Naive thymus-derived CD8-positive, alpha-beta T cell (primary cell): Measurements from ENCODE around the gene PPP1CC. TPM values are rescaled to one million over a fixed set of nuclear protein-coding genes. Genes with fewer than 3 reads are reported as not detected.
A peak's percentile ranks its signal among the peaks of the same experiment; 100 is the strongest.
"Not testable (repeated sequence)": the region's sequence is repeated elsewhere in the genome, so short reads cannot be mapped to it uniquely, and the experiment has no call there.

ENCODE experiments used
- ATAC-seq, 2 donors: fragments of 150-1000 bp; cut with Tn5 transposase in 1 of 2; sonication (Bioruptor Pico), chemical (Tn5 transposase) in 1 of 2; 1 replicate in 1 of 2; 2 replicates in 1 of 2; pipeline ENCODE4 v1.10.0; 2021; ENCODE audit warnings: mild to moderate bottlenecking in 2 of 2, moderate library complexity in 2 of 2
- POLR2A ChIA-PET: fragments of 350-600 bp; sonication (Branson Sonifier 250); formaldehyde crosslinking; loops from one replicate; lab custom pipeline; 2021; ENCODE audit warnings: antibody characterized with exemption; lab: Charles Lee
- DNase-seq, 10 donors: peaks; one replicate each; pipeline versions ENCODE4 v3.0.0 to v3.0.0-alpha.2; 2020 to 2022
- H3K27ac Mint-ChIP-seq, 10 donors: one replicate each; pipeline ENCODE4 v1.8.0; 2020 to 2022; ENCODE audit warnings: mild to moderate bottlenecking in 10 of 10, mixed read lengths in 10 of 10, moderate library complexity in 4 of 10, inconsistent platforms in 1 of 10
- H3K27me3 Mint-ChIP-seq, 5 donors: one replicate each; pipeline ENCODE4 v1.8.0; 2021 to 2022; ENCODE audit warnings: mixed read lengths in 5 of 5
- H3K36me3 Mint-ChIP-seq, 3 donors: one replicate each; pipeline ENCODE4 v1.8.0; 2020 to 2022; ENCODE audit warnings: mixed read lengths in 3 of 3, mild to moderate bottlenecking in 2 of 3, inconsistent platforms in 1 of 3
- H3K4me1 Mint-ChIP-seq, 4 donors: one replicate each; pipeline ENCODE4 v1.8.0; 2021 to 2022; ENCODE audit warnings: mixed read lengths in 4 of 4
- H3K4me3 Mint-ChIP-seq, 10 donors: one replicate each; pipeline ENCODE4 v1.8.0; 2020 to 2022; ENCODE audit warnings: mild to moderate bottlenecking in 10 of 10, mixed read lengths in 10 of 10, moderate library complexity in 6 of 10, inconsistent platforms in 1 of 10
- H3K9me3 Mint-ChIP-seq, 9 donors: one replicate each; pipeline ENCODE4 v1.8.0; 2020 to 2022; ENCODE audit warnings: mixed read lengths in 9 of 9, mild to moderate bottlenecking in 3 of 9, inconsistent platforms in 1 of 9, moderate library complexity in 1 of 9
- polyA plus RNA-seq, 3 donors: library from polyadenylated mRNA; unstranded; fragments of 300-500 nt; fragmentation: Illumina TruSeq; gene quantifications; one replicate each; pipeline ENCODE4 v1.2.3, GENCODE V29; 2021
- total RNA-seq, 8 experiments: library from RNA in 2 of 8; stranded (reverse) in 2 of 8; gene quantifications; one replicate each; pipeline ENCODE4 v1.2.3 and lab custom pipeline; 2021 to 2026

Gene PPP1CC
- total and polyA plus RNA-seq, 5 experiments from 2014 or later, result 112 to 150 (median 127) TPM

- peaks cover 0 to 5% (median 0%) of the 10 kb centered on the region in 3 donors for H3K36me3 Mint-ChIP-seq
- H3K4me1 Mint-ChIP-seq, result peaks cover 8 to 19% (median 12%) of the 10 kb centered on the region in 4 donors
- H3K27me3 Mint-ChIP-seq, result no peaks in the 10 kb centered on the region
- no peak overlapping the region for H3K4me3 Mint-ChIP-seq
- peak overlapping the region in 1 of 10 donors; percentile 1 for H3K27ac Mint-ChIP-seq
- H3K9me3 Mint-ChIP-seq, result peaks cover 0 to 2% (median 0%) of the 10 kb centered on the region in 9 donors
- ATAC-seq, result no peak
- POLR2A ChIA-PET, result interaction anchor here (0.7 kb wide), 1 partner anchor 484 kb away, joined by 4 read pairs; no protein-coding TSS in a partner anchor
- no peak for DNase-seq
These were observed 3.9 kb upstream of the PPP1CC start for GRCh38 chr12:110746550-110746949.

GRCh38 chr12:110745542-110746284 lies 3.0 kb upstream of the PPP1CC start:
- Mint-ChIP-seq H3K27ac (peak overlapping the region in 4 of 10 donors; percentile 2 to 63 (median 26)), H3K27me3 (no peaks in the 10 kb centered on the region), H3K9me3 (peaks cover 0 to 2% (median 0%) of the 10 kb centered on the region in 9 donors), H3K4me3 (no peak overlapping the region), H3K36me3 (peaks cover 0 to 5% (median 0%) of the 10 kb centered on the region in 3 donors), H3K4me1 (peaks cover 13 to 26% (median 17%) of the 10 kb centered on the region in 4 donors)
- DNase-seq (no peak), ATAC-seq (no peak)
- POLR2A ChIA-PET, result no interaction called here

DNA sequence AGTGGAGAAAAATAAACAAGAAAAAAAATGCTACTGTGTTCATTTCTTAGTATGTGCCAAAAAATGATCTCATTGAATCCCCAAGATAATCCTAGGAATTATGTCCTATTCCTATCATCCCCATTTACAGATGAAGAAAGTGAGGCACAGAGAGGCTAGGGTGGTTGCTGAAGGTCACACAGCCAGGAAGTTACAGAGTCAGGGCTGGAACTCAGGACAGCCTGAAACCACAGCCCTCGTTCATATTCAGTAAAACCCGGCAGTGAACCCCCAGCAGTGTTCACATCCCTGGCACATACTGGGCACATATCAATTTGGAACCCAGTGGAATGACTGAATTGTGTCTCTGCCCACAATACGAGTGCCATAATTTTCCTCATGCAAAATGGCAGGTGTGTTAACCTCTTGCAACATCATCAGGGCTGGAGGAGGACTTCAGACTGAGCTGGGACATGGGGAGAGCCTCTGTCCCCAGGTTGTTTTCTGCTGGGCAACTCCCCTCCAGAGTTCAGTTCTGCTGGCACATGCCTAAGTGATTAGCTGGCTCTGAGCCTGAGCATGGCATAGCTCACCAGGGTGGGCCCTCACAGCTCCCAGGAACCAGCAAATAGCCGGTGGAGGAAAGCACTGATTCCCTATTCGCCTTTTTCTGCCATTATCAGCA lies 2.0 kb upstream of the PPP1CC start:
- Mint-ChIP-seq H3K9me3 (peaks cover 0 to 2% (median 0%) of the 10 kb centered on the region in 9 donors), H3K4me1 (peaks cover 18 to 36% (median 26%) of the 10 kb centered on the region in 4 donors), H3K27me3 (no peaks in the 10 kb centered on the region), H3K36me3 (peaks cover 0 to 5% (median 4%) of the 10 kb centered on the region in 3 donors), H3K27ac (peak overlapping the region in 9 of 10 donors; percentile 9 to 96 (median 76)), H3K4me3 (peak overlapping the region in 1 of 10 donors; percentile 31)
- POLR2A ChIA-PET, result interaction anchor here (2.7 kb wide), 1 partner anchor 8 kb away, joined by 7 read pairs; no protein-coding TSS in a partner anchor
- ATAC-seq (no peak), DNase-seq (no peak)

DNA sequence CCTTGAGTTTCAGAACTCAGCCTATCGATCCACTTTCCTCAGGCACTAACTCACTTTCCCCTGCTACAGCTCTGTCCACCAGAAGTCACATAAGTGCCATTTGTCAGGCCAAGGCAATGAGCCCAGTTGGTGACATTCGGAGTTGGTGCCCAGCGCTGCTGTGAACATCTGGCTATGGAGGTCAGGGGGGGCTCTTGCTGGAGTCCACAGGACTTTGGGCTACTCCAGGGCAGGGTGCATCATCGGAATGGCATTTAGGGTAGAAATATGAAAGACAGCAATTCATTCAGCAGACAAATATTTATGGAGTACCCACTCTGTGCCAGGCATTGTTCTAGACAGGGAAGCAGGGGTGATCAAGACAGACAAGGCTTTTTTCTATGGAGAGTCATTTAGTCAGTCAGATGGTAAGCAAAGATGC lies 1.5 kb upstream of the PPP1CC start:
- no peaks in the 10 kb centered on the region for H3K27me3 Mint-ChIP-seq
- POLR2A ChIA-PET, result interaction anchor here (2.7 kb wide), 1 partner anchor 8 kb away, joined by 7 read pairs; no protein-coding TSS in a partner anchor
- peaks cover 0 to 2% (median 0%) of the 10 kb centered on the region in 9 donors for H3K9me3 Mint-ChIP-seq
- H3K4me3 Mint-ChIP-seq, result peak overlapping the region; percentile 6 to 100 (median 65)
- no peak for ATAC-seq
- H3K27ac Mint-ChIP-seq, result peak overlapping the region; percentile 35 to 96 (median 67)
- H3K4me1 Mint-ChIP-seq, result peaks cover 21 to 41% (median 31%) of the 10 kb centered on the region in 4 donors
- DNase-seq, result no peak
- peaks cover 0 to 5% (median 4%) of the 10 kb centered on the region in 3 donors for H3K36me3 Mint-ChIP-seq

DNA sequence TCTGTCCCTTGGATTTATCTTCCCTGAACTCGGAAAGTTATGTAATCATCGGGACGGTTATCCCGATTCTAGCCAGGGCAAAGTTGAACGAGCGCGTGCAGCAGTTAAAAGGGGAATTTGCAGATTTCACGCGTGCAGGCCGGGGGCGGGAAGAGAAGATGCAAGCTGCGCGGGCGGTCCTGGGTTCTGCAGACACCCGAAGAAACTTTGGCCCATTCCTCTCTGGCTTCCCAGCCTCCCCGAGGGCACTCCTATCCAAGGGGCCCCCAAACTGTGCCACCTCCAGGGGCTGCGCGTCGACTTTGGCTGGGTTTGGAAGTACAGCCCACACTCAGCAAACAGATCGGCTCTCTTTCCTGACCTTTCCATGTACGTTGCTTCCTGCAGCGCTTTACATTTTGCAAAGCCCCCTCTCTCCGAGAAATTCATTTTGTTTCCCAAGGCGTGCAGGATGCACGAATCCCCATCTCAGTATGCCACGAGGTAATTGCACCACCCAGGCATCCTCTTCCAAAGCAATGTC lies 941 bp upstream of the PPP1CC start:
- ATAC-seq (no peak), DNase-seq (no peak)
- Mint-ChIP-seq H3K36me3 (peaks cover 0 to 7% (median 5%) of the 10 kb centered on the region in 3 donors), H3K9me3 (peaks cover 0 to 2% (median 0%) of the 10 kb centered on the region in 9 donors), H3K4me1 (peaks cover 22 to 46% (median 36%) of the 10 kb centered on the region in 4 donors), H3K27ac (peak overlapping the region; percentile 44 to 99 (median 92)), H3K27me3 (no peaks in the 10 kb centered on the region), H3K4me3 (peak overlapping the region; percentile 69 to 100 (median 99))
- POLR2A ChIA-PET, result interaction anchor here (0.6 to 2.7 kb wide), 6 partner anchors 9 to 294 kb away, joined by 3 to 7 read pairs (median 3); partner anchors contain the start of genes ARPC3, FAM216A, GPN3 and RAD9B

- H3K36me3 Mint-ChIP-seq, result peaks cover 0 to 12% (median 5%) of the 10 kb centered on the region in 3 donors
- peak overlapping the region; percentile 96 to 100 (median 98) for H3K27ac Mint-ChIP-seq
- H3K27me3 Mint-ChIP-seq, result no peaks in the 10 kb centered on the region
- peaks cover 0 to 2% (median 0%) of the 10 kb centered on the region in 9 donors for H3K9me3 Mint-ChIP-seq
- peak; percentile 1 to 26 for ATAC-seq
- no peak for DNase-seq
- H3K4me1 Mint-ChIP-seq, result peaks cover 29 to 60% (median 49%) of the 10 kb centered on the region in 4 donors
- peak overlapping the region; percentile 96 to 100 (median 100) for H3K4me3 Mint-ChIP-seq
- POLR2A ChIA-PET, result interaction anchor here (1.1 to 2.7 kb wide), 4 partner anchors 8 to 292 kb away, joined by 3 to 7 read pairs (median 4); partner anchors contain the start of genes ARPC3, FAM216A and GPN3
These were observed 484 bp downstream of the PPP1CC start for GRCh38 chr12:110742096-110742717.

DNA sequence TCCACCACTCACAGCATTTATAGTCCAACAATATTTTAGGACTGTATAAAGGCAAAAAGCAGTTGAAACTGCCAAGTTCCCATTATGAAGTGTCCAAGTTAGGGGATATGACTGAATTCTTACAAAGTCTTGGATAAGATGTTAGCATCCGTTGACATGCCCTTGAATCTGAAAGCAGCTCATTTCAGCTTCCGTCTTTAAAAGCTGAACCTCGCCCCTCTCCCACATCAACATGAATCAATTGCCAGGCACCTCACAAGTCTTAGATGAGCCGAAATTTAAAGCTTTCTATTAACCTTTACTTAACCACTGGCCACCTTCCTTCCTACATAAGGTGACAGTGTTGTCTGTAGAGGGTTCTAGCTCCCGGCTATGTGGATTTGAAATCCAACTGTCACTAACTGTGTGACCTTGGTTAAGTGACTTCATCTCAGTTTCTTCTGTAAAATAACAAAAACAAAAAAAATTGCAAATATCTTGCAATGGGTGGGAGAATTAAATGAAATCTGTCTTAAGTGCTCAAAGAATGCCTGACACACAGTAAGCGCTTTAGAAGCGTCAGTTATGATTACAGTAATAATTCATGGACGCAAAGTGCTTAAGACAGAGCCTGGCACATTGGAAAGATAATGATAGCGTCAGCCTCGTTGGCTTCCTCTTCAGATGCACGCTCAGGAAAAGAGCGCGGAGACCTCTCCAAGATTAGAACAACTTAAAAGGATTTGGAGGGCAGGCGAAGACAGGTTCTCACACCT lies 1.2 kb downstream of the PPP1CC start:
- peaks cover 0 to 2% (median 0%) of the 10 kb centered on the region in 9 donors for H3K9me3 Mint-ChIP-seq
- H3K36me3 Mint-ChIP-seq, result peaks cover 0 to 15% (median 5%) of the 10 kb centered on the region in 3 donors
- POLR2A ChIA-PET, result interaction anchor here (1.0 to 1.3 kb wide), 2 partner anchors 7 to 52 kb away, joined by 3 read pairs; no protein-coding TSS in a partner anchor
- ATAC-seq, result peak in 1 of 2 donors; percentile 12
- H3K27ac Mint-ChIP-seq, result peak overlapping the region; percentile 96 to 100 (median 98)
- H3K4me3 Mint-ChIP-seq, result peak overlapping the region; percentile 96 to 100 (median 100)
- H3K27me3 Mint-ChIP-seq, result no peaks in the 10 kb centered on the region
- H3K4me1 Mint-ChIP-seq, result peaks cover 29 to 65% (median 55%) of the 10 kb centered on the region in 4 donors
- peak in 4 of 10 donors; percentile 7 to 44 (median 36) for DNase-seq

DNA sequence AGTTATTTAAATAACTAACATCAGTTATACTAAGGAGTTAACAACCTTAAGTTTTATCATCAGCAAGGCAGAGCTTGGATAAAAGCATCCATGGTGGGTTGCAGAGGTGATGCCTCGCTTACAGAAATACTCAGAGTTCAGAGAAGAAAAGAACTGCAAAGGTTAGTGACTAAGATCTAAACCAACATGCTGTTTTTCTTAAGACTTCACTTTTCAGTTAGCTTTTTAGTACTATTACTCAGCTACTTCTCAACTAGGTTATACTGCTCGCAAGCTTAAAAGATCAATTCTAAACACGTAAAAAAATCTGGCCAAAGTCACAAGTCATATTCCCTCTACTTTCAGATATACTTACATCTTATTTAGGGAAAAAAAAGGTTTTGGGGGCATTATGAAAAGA lies 2.8 kb downstream of the PPP1CC start:
- DNase-seq (no peak), ATAC-seq (no peak)
- Mint-ChIP-seq H3K27ac (peak overlapping the region; percentile 6 to 96 (median 62)), H3K4me3 (peak overlapping the region; percentile 55 to 100 (median 78)), H3K36me3 (peaks cover 2 to 30% (median 5%) of the 10 kb centered on the region in 3 donors), H3K9me3 (peaks cover 0 to 2% (median 0%) of the 10 kb centered on the region in 9 donors), H3K4me1 (peaks cover 29 to 70% (median 69%) of the 10 kb centered on the region in 4 donors), H3K27me3 (no peaks in the 10 kb centered on the region)
- POLR2A ChIA-PET, result no interaction called here

GRCh38 chr12:110739488-110739887 lies 3.2 kb downstream of the PPP1CC start:
- H3K4me1 Mint-ChIP-seq, result peaks cover 31 to 74% (median 72%) of the 10 kb centered on the region in 4 donors
- peak overlapping the region; percentile 55 to 100 (median 78) for H3K4me3 Mint-ChIP-seq
- H3K27me3 Mint-ChIP-seq, result no peaks in the 10 kb centered on the region
- peaks cover 0 to 2% (median 0%) of the 10 kb centered on the region in 9 donors for H3K9me3 Mint-ChIP-seq
- POLR2A ChIA-PET, result no interaction called here
- peaks cover 2 to 33% (median 5%) of the 10 kb centered on the region in 3 donors for H3K36me3 Mint-ChIP-seq
- peak overlapping the region; percentile 3 to 96 (median 44) for H3K27ac Mint-ChIP-seq
- ATAC-seq, result no peak
- no peak for DNase-seq

DNA sequence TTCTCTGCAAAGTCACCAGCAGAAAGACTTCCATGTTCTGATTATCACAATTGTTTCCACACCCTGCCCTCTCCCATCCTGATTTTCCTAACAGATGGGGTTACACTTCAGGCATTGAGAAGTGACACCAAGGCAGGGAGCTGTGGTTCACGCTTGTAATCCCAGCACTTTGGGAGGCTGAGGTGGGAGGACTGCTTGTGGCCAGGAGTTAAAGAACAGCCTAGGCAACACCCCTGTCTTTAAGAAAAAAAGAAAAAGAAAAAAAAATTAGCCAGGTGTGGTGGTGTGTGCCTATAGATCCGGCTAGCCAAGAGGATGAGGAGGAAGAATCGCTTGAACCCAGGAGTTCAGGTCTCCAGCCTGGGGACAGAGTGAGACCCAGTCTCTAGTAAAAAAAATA lies 5.2 kb downstream of the PPP1CC start:
- peaks cover 0 to 2% (median 0%) of the 10 kb centered on the region in 9 donors for H3K9me3 Mint-ChIP-seq
- DNase-seq (peak in 1 of 10 donors; percentile 24), ATAC-seq (no peak)
- POLR2A ChIA-PET, result no interaction called here
- peak overlapping the region; percentile 36 to 99 (median 82) for H3K4me3 Mint-ChIP-seq
- peaks cover 29 to 82% (median 76%) of the 10 kb centered on the region in 4 donors for H3K4me1 Mint-ChIP-seq
- peaks cover 2 to 48% (median 5%) of the 10 kb centered on the region in 3 donors for H3K36me3 Mint-ChIP-seq
- peak overlapping the region; percentile 77 to 96 (median 83) for H3K27ac Mint-ChIP-seq
- H3K27me3 Mint-ChIP-seq, result no peaks in the 10 kb centered on the region

DNA sequence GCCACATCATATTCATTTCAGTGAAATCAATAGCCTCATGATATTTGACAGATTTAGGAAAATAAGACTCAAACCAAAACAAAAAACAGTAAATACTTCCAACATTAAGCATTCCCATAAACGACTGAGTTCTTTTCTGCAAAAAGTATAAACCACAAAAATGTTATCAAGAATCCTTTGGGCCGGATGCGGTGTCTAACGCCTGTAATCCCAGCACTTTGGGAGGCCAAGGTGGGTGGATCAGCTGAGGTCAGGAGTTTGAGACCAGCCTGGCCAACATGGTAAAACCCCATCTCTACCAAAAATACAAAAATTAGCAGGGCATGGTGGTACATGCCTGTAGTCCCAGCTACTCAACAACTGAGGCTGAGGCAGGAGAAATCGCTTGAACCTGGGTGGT lies 5.7 kb downstream of the PPP1CC start:
- DNase-seq, H3K27me3 Mint-ChIP-seq, ATAC-seq, POLR2A ChIA-PET, H3K9me3 Mint-ChIP-seq: not testable (repeated sequence)
- peaks cover 33 to 87% (median 81%) of the 10 kb centered on the region in 4 donors for H3K4me1 Mint-ChIP-seq
- H3K27ac Mint-ChIP-seq, result peak overlapping the region in 6 of 10 donors; percentile 7 to 77 (median 66)
- H3K4me3 Mint-ChIP-seq, result peak overlapping the region in 9 of 10 donors; percentile 17 to 99 (median 45)
- H3K36me3 Mint-ChIP-seq, result peaks cover 4 to 53% (median 5%) of the 10 kb centered on the region in 3 donors
